SIG-M5 (cell line): ENCODE measurements around the gene PRPSAP2.
"Not testable (repeated sequence)": the region's sequence is repeated elsewhere in the genome, so short reads cannot be mapped to it uniquely, and the experiment has no call there.

Experiments
- DNase-seq: peaks from one replicate; lab custom pipeline; 2025; lab: John Stamatoyannopoulos, UW

The PRPSAP2 gene

DNA sequence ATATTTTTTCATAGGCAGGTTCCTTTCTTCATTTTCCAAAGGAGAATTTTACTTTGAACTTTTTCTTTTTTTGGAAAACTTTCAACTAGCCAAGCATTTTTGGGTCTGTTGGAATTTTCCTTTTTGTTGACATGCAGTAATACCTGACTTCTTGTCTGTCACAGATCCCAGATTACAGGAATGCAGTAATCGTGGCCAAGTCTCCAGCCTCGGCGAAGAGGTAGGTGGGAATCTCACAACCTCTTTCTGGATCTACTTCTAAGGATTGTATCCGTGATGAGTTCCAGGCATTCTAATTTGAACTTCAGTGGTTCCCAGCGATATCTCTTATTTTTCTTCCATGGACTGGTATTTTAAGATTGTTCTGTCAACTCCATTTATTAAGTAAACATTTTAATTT, 31.7 kb downstream of the PRPSAP2 start:
- DNase-seq: no peak

DNA sequence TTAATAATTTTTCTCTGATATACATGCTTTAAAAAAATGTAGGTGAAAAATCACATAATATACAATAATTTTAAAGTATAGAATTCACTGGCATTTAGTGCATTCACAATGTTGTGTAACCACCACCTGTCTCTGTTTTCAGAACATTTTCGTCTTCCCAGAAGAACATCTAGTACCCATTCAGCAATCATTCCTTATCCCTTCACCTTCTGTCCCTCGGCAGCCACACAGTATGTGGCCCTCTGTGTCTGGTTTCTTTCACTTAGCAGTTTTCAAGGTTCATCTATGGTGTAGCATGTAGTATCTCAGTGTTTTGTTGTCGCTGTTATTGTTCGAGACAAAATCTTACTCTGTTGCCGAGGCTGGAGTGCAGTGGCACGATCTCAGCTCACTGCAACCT, 33.6 kb downstream of the PRPSAP2 start:
- DNase-seq: no peak

DNA sequence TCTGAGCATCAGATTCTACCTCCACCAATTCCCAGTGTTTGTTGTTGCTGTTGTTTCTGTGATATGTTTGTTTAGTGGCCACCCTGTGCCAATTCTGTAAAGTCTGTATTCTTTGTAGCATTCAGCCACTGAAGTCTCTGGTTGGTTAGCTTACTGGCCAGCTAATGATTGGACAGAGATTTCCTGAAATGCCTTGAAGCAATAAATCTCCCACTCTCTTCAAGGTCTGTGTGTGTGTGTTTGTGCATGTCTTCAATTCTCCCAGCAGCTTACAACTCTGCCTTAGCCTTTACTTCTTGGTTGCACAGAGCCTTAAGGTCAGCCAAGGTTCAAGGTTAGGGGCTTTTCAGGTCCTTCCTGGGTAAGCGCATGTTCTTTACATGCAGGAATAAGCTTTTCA, 38.2 kb downstream of the PRPSAP2 start:
- DNase-seq: no peak

DNA sequence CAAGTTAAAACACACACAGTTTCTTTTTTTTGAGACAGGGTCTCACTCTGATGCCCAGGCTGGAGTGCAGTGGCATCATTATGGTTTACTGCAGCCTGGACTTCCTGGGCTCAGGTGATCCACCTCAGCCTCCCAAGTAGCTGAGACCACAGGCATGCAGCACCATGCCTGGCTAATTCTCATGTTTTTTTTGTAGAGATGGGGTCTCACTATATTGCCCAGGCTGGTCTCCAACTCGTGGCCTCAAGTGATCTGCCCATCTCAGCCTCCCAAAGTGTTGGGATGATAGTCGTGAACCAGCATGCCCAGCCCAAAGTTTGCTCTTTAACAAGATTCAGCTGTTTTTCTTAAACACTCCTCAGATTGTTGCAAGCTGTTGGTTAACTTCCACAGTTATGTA, 39.0 kb downstream of the PRPSAP2 start:
- DNase-seq: no peak

DNA sequence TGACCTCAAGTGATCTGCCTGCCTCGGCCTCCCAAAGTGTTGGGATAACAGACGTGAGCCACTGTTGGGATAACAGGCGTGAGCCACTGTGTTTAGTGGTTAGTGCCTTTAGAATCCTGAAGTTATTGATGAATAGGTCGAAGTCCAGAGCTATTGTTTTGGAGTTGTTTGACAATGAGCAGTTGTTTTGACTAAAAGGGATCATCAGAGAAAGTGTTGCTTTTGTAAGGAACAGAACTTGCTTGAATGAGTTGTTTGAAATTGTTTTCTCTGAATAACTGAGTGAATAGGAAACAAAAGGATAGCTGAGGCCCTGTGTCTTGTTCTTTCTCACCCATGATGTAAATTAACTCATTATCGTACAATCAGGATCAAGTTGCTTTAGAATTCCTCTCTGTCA, 46.6 kb downstream of the PRPSAP2 start:
- no peak for DNase-seq

DNA sequence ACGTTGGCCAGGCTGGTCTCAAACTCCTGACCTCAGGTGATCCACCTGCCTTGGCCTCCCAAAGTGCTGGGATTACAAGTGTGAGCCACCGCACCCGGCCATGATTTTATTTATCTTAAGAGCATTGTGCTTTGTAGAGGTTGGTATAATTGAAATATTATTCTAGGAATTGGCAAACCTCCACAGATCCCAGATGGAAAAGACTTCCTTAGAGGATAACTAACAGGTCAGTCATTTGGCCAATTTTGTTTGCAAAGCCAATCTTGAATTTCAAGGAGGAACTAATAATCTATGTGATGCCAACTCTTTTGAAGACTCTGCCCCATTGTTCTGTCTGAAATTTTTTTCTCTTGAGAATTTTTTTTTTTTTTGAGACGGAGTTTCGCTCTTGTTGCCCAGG, 47.3 kb downstream of the PRPSAP2 start:
- no peak for DNase-seq

DNA sequence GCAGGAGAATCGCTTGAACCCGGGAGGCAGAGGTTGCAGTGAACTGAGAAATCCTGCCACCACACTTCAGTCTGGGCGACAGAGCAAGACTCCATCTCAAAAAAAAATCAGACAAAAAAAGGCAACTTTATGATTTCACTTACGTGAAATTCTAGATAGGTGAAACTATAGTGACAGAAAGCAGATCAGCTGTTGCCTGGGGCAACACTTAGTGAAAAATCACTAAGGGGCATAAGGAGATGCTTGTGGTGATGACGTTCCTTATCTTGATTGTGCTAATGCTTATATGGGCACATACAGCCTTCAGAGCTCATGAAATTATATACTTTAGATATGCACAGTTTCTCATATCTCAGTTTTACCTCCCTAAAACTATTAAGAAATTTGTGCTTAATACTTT, 52.4 kb downstream of the PRPSAP2 start:
- no peak for DNase-seq

DNA sequence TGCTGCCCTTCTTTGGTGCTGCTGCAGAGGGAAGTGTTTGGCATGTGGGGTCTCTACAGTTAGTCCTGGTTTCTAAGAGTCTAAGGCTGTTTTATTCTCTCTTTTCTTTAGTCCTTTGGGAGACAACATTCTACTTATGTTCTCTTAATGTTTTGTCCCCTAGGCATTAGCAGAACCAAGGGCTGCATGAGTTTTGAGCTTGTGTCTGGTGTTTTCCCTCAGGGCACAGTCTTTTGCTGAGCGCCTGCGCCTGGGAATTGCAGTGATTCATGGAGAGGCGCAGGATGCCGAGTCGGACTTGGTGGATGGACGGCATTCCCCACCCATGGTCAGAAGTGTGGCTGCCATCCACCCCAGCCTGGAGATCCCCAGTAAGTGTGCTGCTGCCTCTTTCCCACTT, 53.0 kb downstream of the PRPSAP2 start:
- no peak for DNase-seq

DNA sequence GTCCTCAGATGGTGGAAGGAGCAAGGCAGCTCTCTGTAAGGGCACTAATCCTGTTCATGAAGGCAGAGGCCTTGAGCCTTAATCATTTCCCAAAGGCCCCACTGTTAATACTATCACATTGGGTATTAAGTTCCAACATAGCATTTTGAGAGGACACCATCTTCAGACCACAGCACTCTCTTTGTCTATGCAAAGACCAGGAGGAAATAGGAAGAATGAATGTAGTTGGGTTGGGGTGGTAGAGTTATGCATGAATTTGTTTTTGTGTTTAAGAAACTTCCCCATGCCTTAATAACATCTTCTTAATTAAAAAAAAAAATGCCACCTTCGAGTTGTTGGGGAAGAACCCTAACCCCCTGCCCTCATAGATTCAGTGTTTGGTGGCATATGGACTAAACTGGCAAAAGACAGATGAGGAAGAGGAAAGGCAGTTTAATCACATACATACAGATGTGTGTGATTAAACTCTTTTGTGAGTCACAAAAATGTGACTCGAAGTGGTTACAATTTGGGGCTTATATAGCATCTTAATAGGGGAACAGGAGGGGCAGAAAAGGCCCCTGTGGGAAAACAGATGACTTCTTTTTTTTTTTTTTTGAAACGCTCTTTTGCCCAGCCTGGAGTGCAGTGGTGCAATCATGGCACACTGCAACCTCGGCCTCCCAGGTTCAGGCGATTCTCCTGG, 59.0 kb downstream of the PRPSAP2 start:
- no peak for DNase-seq

DNA sequence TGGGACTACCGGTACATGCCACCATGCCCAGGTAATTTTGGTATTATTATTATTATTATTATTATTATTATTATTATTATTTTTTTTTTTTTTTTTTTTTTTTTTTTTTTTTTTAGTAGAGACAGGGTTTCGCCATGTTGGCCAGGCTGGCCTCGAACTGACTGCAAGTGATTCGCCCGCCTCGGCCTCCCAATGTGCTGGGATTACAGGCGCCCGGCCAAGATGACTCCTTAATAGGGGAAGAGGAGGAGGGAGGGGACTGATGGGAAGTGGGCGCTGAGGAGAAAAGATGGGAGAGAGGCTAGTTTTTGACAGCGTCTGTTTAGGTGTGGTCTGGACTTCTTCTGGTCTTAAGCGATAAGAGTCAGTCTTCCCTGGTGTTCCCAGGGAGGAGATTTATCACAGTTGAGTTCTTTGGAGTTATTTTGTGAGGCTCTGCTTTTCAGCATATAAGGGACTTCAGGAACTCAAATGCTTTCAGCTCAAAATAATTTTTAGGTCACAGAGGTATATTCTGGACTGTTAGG, 59.6 kb downstream of the PRPSAP2 start:
- no peak for DNase-seq

DNA sequence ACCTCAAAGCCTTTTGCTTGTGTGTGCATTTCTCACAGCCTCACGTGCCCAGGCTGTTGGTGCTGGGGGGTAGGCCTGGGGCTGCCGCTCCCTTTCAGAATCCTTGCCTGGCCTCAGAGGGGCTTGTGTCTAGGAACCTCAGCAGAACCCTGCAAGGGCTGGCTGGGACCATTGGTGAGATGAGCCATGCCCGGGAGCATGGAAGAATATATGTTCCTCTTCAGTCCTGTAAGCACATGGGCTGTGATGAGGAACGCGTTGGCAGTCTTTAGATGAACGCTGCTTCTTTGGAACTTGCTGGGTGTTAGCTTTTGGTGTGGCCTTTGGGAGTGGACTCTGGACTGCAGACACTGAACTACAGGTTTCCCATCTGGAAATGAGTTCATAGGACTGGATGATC, 62.0 kb downstream of the PRPSAP2 start:
- no peak for DNase-seq

DNA sequence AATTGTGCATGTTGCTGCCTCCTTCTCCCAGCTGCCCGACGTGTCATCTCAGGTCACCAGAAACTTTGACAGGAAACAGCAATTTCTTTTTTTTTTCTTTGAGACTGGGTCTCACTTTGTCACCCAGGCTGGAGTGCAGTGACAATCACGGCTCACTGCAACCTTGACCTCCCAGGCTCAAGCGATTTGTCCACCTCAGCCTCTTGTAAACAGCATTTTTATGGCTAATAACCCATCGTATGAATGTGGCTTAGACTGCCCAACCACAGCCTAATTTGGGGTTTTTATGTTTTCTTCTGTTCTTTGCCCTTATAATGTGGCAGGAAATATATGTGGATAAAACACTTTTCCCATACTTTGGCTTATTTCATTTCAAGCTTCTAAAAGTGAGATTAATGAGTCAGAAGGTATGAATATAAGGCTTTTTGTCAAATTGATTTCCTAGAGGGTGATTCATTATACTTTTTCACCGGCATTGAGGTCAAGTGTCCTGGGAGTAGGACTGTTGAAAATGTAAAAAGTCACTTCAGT, 63.0 kb downstream of the PRPSAP2 start:
- no peak for DNase-seq

DNA sequence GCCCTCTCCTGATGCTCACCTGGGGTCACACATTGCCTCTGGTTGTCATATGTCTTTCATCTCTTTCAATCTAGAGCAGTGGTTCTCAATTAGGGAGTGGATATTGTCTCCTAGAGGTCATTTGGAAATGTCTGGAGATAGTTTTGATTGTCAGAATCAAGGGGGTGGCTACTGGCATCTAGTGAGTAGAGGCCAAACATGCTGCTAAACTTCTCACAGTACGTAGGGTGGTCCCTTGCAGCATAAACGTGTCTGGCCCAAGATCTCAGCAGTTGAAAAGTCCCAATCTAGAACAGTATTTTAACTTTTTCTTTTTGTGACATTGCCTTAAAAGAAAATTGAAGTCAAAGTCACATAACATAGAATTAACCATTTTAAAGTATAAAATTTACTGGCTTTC, 63.6 kb downstream of the PRPSAP2 start:
- no peak for DNase-seq

DNA sequence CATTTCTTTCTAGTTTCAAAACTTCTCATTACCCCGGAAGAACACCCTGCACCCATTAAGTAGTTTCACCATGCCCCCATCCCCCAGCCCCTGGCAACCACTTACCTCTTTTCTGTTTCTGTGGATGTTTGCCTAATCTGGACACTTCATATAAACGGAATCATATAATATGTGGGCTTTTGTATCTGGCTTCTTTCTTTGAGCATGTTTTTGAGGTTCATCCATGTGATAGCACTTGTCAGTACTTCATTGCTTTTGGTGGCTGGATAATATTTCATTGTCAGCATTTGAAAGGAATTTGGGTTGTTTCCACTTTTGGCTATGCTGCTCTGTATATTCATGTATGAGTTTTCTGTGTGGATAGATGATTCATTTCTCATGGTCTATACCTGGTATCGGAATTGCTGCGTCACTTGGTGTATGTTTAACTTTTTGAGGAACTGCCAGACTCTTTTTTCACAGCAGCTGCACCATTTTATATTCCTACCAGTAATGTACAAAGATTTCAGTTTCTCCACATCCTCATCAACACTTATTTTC, 64.1 kb downstream of the PRPSAP2 start:
- DNase-seq: no peak

DNA sequence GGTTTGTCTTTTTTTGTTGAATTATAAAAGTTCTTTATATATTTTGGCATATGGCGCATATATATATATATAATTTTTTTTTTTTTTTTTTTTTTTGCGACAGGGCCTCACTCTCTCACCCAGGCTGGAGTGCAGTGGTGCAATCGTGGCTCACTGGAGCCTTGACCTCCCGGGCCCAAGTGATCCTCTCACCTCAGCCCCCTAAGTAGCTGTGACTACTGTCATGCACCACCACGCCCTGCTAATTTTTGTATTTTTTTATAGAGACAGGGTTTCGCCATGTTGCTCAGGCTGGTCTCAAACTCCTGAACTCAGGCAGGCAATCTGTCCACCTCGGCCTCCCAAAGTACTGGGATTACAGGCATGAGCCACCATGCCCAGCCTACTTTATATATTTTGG, 64.7 kb downstream of the PRPSAP2 start:
- DNase-seq: not testable (repeated sequence)

DNA sequence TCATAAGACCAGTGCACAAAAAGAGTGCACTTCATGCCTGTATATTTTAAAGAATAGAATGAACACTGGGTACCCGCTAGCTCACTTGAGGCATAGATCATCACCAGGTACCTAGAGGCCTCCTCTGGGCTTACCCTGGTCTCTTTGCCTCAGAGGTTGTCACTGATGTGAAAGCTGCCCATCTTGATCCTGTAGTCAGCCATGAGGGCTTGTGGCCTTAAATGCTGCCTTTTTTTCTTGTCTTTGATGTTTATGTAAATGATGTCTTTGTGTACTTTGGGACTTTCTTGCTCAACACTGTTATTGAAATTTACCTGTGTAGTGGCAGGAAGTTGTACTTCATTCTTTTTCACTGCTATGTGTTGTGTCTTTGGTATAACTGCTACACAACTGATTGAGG, 67.3 kb downstream of the PRPSAP2 start:
- DNase-seq: no peak

DNA sequence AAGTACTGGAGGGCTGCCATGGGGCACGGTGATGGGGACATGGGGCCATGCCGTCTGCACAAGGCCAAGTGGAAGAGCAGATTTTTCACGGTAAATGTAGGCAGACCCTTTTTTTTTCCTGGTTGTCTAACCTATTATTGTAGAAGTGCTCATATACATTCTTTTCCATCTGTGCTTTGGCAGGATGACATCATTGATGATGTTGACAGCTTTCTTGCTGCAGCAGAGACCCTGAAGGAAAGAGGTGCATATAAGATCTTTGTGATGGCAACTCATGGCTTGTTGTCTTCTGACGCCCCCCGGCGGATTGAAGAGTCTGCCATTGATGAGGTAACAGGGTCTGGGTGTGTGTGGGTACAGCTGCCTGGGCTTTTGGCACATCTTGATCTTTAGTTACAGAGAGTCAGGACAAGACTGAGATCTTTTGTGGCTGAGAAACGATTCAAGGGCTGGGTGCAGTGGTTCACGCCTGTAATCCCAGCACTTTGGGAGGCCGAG, 70.7 kb downstream of the PRPSAP2 start:
- DNase-seq: no peak

DNA sequence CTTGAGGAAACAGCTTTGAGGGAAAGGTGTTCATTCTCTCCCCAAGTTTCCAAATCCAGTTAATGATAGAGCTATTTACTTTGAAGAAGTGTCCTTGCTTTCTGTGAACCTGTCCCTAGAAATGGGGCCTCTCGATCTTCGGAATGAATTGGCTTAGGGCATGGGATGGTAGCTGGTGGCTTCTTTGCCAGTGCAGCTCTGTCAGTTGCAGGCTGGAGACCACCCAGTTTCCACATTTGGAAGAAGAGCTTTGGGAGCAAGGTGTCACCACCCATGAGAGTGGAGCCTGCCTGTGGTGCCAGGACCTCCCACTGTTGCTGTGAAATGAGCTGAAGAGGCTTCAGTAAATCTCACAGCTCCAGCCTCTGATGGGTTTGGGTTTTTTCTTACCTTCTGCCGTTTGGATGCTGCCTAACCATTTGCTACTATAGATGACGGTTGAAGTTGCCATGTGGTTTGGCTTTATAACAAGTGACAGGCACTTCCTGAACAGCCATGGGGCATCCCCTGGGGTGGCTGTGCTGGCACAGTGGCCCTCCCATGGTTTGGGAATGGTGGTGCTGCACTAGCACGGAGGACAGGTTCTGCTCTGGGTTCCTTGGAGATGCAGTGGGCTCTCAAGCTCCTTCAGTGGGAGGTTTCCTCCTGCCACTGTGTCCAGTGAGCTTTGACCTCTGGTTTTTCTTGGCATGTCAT, 74.6 kb downstream of the PRPSAP2 start:
- DNase-seq: no peak

DNA sequence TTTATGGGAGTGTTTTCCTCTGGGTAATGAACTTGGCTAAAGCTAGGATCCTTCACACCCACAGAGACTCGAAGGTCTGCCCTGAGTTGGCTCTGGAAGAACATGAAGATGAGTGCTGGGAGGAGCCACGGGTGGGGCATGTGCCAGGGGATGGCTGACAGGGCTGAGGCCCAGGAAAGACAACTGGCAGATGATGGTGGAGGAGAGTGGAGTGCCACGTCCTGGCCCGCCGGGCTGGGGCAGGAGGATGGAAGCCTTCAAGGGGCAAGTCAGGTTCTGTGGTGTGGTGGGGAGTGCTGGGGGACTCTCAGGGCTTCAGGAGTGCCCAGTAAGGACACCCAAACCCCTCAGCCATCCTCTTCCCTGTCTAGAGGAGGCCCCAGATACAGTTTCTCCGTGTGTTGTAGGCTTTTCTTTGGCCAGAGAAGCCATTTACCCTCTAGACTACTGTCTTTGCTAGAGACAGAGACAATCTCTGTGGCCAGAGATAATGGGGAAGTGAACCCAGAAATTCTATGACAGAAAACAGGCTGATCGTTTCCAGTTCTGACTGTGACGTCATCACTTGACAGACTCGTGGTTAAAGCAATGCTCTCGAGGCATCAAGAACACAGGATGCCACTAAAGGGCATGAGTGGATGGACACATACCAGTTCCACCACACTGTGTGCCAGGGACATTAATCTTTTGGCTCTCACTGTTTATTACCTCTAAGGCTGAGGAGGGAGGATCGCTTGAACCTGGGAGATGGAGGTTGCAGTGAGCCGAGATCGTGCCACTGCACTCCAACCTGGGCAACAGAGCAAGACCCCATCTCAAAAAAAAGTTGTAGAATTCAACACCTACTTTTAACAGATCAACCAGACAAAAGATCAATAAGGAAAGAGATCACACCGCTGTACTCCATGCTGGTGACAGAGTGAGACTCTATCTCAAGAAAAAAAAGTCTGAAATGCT, 75.4 kb downstream of the PRPSAP2 start:
- DNase-seq: no peak

DNA sequence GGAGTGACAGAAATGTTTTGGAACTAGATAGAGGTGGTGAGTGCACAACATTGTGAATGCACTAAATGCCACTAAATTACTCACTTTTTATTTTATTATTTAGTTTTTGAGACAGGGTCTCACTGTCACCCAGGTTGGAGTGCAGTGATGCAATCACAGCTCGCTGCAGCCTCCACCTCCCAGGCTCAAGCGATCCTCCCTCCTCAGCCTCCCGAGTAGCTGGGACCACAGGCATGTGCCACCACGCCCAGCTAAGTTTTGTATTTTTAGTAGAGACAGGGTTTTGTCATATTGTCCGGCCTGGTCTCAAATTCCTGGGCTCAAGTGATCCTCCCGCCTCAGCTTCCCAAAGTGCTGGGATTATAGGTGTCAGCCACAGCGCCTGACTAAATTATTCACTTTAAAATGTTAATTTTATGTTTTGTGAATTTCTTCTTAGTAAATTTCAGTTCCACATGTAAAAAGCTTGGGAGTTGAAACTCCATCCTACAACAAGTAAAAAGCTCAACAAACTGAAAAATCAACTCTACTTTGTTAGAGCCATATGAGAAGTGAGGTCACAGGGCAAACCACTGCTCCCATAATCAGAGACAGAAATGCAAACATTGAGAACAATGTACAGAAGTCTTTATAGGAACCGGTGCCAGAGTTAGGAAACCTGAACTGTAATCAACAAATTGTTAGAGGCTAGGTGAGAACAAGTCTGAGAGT, 80.2 kb downstream of the PRPSAP2 start:
- no peak for DNase-seq

DNA sequence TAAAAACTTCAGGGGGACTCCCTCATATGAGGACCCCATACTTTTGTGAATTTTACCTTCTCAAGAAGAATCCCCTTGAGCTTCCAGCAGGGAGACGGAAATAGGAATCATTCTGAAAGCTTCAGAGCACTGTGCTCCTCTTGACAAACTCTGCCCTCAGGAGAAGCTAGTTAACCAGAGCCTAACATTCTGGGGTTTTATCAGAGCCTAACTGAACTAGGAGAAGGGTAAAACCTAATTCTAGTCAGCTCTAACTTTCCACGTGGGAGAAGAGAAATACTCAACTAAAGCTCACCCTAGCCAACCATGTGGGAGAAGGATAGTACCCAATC, 80.7 kb downstream of the PRPSAP2 start:
- DNase-seq: no peak
